Measurements from ENCODE around the gene ARHGEF35.
"Not testable (repeated sequence)": the region's sequence is repeated elsewhere in the genome, so short reads cannot be mapped to it uniquely, and the experiment has no call there.

Gene ARHGEF35

DNA sequence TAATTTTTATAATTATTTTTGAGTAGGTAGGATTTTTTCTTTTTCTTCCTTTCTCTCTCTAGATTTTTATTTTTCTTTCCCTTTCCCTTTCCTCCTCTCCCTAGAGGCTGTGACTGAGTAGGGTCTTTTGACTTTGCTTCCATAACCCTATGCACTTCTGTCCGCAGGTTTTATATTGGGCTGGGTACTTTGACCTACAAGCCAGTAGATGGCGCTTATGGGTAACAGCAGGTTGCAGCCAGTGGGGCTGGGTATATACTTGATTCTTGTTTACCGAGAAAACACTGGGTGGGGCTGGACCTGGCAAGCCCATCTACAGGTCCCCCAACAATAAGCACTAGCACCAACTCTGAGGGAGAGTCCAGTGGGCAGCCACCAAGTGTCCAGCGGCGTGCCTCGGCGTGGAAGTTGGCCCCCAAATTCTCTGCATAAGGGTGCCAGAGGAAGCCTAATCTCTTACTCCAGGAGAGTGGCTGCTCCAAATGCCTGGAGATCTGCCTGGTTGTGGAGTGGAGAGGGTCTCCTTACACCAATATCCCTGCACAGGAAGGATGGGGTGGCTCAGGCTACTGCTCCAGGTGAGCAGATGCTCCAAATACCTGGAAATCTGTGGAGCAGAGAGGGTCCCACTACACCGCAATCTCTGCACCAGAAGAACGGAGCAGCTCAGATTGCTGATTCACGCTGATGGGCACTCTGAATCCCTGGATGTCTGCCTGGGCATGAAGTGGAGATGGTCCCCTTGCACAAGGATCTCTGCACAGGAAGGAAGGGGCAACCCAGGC is 17.1 kb downstream of the ARHGEF35 start:
- not testable (repeated sequence) for DNase-seq (ENCODE audit: low read depth)

DNA sequence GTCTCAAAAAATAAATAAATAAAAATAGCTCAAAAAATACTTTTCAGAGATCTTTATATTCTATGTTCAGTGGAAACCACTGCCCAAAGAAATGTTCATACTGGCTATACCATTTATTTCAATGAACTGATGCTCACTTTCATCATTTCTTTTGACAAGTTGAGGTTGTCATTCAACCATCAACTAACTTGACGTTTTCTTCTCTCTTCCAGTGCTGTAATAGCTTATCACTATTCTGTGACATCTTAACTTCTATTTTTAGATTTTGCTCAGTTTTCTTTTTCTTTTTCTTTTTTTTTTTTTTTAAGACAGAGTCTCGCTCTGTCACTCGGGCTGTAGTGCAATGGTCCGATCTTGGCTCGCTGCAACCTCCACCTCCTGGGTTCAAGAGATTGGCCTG is 21.0 kb downstream of the ARHGEF35 start:
- DNase-seq (ENCODE audit: low read depth) = no peak

GRCh38 chr7:144171594-144172350 is 23.9 kb downstream of the ARHGEF35 start:
- not testable (repeated sequence) for DNase-seq (ENCODE audit: low read depth)

DNA sequence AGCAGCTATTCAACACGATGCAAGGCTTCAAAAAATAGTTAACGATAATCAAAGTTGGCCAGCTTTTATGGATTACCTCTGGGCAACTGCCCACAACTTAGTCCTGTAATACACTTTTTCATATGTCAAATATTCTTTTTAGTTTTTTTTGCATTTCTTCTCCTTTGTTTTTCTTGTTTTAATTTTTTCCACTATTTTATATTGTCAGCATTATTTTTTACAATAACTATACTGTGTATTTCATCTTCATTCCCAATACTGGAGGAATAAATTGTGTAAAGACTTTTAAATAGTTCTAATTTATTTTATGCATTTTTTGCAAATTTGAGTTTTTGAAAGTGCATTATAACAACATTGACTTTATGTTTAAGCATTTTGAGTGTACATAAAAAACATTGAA is 30.8 kb downstream of the ARHGEF35 start:
- no peak for DNase-seq (ENCODE audit: low read depth)

GRCh38 chr7:144158861-144159260 is 36.8 kb downstream of the ARHGEF35 start:
- DNase-seq (ENCODE audit: low read depth) = no peak

GRCh38 chr7:144148224-144148827 is 47.3 kb downstream of the ARHGEF35 start:
- DNase-seq (ENCODE audit: low read depth) = no peak

DNA sequence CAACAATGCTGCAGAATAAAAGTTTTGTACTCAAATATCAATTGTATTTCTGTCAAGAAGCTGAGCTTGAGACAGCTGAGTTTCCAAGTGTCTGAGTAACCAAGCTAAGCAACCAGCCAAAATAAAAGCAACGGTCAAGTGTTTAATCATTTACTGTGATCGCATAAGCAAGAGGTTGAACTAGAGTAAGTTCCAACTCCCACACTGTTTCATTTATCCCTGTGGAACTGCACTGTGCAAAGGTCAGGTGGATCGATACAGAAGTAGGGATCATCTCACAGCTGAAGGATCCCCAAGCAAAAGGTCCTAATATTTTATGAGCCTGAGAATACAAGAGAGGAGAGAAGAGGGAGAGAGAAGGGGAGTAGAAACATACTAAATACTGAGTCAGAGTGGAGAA is 51.2 kb downstream of the ARHGEF35 start:
- no peak for DNase-seq (ENCODE audit: low read depth)

DNA sequence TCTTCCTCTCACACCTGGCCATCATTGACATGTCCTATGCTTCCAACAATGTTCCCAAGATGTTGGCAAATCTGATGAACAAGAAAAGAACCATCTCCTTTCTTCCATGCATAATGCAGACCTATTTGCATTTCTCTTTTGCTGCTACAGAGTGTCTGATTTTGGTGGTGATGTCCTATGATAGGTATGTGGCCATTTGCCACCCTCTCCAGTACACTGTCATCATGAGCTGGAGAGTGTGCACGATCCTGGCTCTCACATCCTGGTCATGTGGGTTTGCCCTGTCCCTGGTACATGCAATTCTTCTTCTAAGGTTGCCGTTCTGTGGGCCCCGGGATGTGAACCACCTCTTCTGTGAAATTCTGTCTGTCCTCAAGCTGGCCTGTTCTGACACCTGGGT is 53.4 kb downstream of the ARHGEF35 start:
- DNase-seq (ENCODE audit: low read depth) = no peak

DNA sequence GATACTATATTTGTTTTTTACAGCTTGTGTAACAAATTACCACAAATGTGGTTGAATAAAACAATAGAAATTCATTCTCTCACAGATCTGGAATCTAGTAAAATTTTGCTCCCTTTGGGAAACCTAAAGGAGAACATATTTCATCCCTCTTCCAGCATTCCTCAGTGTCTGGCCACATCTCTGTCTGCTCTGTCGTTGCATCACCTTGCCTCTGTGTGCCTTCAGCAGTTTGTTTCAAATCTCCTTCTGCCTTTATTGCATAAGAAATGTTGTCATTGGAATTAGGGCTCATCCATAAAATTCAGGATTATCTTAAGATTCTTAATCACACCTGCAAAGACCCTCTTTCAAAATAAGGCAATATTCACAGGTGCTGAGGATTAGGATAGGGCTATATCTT is 58.1 kb downstream of the ARHGEF35 start:
- no peak for DNase-seq (ENCODE audit: low read depth)

Data from activated gamma-delta T cell treated with anti-CD3 and anti-CD28 coated beads, Interleukin-2, amount 50 U/mL, for 16 hours (primary cell).